Activated CD8-positive, alpha-beta memory T cell treated with anti-CD3 and anti-CD28 coated beads, Interleukin-2, amount 50 U/mL, for 48 hours (primary cell): ENCODE measurements around the gene GATD1.
A peak's percentile ranks its signal among the peaks of the same experiment; 100 is the strongest.

Experiments
- DNase-seq: peaks from one replicate; pipeline ENCODE4 v3.0.0-alpha.2; 2020

The GATD1 gene

GRCh38 chr11:776561-777287, 563 bp downstream of the GATD1 start:
- peak; percentile 76 for DNase-seq

- DNase-seq, result no peak
Observed at GRCh38 chr11:776263-776560, 1.1 kb downstream of the GATD1 start.

DNA sequence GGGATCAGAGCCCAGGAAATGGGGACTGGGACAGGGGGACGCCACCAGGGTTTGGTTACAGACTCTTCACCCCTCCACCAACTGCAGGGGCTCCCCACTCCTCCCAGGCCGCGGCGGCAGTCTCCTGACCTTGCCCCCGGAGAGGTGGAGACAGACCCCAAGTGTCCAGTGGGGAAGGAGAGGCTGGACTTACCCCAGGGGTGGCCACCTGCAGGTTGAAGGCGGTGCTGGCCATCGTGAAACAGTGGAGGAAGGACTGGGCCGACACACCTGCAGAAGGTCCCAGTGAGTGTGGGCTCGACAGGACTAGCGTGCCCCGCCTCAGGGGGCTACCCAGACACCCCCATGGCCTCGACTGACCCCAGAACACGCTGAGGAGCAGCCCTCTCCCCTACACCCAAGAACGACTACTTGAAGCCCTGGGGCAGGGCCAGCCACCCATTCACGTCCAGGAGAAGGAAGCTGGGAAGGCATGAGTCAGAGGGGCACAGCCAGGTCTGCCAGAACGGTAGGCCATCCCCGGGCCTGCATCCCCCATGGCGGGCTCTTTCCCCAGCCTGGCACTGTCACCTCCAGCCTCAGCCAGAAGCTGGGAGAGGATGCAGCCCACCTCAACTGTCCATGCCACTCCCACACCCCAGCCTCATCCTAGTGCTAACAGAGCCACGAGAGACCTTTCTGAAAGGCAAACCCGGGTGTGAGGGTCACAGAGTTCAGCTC, 2.3 kb downstream of the GATD1 start:
- no peak for DNase-seq

GRCh38 chr11:773830-774229, 3.5 kb downstream of the GATD1 start:
- DNase-seq, result no peak

DNA sequence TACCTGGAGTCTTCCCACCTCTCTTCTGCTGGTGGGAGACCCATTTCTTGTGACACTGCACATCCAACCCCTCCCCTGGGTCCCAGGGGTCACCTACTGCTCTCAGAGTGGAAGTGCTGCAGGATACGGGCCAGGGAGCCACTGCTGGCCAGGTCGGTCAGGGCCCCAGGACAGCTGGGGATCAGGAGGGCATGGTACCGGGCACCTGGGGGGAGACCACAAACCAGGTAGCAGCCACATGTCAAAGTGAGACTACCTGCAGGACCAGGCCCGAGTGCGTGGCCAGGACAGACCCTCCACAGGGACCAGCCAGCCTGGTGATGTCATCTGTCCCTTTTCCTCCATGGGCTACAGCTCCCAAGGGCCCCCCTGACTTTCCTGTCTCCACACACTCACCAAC, 3.9 kb downstream of the GATD1 start:
- no peak for DNase-seq

GRCh38 chr11:772429-773390, 4.6 kb downstream of the GATD1 start:
- DNase-seq, result no peak

GRCh38 chr11:771617-772204, 5.6 kb downstream of the GATD1 start:
- DNase-seq, result no peak

GRCh38 chr11:770642-771616, 6.4 kb downstream of the GATD1 start:
- no peak for DNase-seq

DNA sequence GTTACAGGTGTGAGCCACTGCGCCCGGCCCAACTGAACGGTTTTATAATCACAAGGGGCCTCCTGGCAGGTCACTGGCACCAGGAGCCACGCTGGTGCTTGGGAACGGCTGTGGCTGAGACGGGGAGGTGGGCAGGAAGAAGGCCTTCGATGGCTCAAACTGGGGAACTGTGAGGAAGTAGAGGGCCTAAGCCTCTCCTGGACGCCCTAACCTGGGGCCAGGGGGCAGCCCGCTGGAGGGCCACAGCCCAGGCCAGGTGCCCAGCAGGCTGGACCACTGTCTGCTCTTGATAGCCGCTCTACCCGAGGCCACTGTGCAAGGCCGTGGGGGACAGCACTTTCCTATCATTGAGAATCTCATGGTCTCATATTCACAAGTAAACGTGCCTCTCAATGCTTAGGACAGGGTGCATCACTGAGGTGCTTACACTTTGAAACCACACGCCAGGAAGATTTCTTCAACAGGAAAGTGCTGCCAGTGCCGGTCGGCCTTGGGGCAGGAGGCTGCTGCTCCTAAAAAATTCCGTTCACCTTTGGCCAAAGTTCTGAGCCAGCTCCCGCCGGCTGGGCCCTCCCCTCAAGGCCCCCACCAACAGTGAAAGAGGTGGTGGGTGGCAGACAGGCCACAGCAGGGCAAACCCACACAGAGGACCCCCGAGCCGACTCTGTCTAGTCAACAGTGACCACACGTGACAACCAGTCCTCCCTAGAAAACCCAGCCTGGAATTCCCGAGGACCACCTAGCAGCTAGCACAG, 7.2 kb downstream of the GATD1 start:
- DNase-seq, result no peak

- DNase-seq, result peak; percentile 54
Observed at GRCh38 chr11:767238-767637, 10.0 kb downstream of the GATD1 start.

DNA sequence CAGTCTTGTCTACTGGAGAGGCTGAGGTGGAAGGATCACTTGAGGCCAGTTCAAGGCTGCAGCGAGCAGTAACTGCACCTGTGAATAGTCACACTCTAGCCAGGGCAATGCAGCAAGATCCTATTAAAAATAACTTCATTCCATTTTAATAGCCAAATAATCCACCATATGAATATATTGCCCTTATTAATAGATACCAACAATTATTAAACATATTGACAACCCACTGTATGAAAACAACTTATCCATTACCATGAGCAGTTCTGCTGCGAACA, 10.4 kb downstream of the GATD1 start:
- no peak for DNase-seq

GRCh38 chr11:766106-766935, 11.0 kb downstream of the GATD1 start:
- no peak for DNase-seq

- DNase-seq, result no peak
Observed at GRCh38 chr11:765802-766091, 11.5 kb downstream of the GATD1 start.

- peak; percentile 77 for DNase-seq
Observed at GRCh38 chr11:765025-765801, 12.1 kb downstream of the GATD1 start.

DNA sequence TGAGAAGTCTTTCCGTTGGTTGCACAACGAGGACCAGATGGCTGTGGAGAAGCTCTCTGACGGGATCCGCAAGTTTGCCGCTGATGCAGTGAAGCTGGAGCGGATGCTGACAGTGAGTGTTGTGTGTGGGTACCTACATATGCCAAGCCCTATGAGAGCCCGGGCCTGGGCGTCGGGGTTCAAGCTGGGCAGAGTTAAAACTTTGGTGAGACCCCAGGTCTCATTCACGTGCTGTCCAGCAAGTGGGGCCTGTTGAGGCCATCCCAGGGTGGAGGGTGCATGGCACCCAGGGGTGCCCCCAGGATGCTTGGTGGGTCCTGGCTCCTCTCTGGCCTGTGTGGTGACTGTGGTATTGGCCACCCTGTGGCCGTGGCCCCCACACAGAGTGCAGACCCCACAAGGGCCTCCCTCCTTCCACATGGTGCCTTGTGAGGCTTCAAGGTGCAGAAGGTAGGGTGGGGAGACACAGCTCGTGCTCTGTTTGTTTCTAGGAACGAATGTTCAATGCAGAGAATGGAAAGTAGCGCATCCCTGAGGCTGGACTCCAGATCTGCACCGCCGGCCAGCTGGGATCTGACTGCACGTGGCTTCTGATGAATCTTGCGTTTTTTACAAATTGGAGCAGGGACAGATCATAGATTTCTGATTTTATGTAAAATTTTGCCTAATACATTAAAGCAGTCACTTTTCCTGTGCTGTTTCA, 12.8 kb downstream of the GATD1 start:
- DNase-seq, result no peak

DNA sequence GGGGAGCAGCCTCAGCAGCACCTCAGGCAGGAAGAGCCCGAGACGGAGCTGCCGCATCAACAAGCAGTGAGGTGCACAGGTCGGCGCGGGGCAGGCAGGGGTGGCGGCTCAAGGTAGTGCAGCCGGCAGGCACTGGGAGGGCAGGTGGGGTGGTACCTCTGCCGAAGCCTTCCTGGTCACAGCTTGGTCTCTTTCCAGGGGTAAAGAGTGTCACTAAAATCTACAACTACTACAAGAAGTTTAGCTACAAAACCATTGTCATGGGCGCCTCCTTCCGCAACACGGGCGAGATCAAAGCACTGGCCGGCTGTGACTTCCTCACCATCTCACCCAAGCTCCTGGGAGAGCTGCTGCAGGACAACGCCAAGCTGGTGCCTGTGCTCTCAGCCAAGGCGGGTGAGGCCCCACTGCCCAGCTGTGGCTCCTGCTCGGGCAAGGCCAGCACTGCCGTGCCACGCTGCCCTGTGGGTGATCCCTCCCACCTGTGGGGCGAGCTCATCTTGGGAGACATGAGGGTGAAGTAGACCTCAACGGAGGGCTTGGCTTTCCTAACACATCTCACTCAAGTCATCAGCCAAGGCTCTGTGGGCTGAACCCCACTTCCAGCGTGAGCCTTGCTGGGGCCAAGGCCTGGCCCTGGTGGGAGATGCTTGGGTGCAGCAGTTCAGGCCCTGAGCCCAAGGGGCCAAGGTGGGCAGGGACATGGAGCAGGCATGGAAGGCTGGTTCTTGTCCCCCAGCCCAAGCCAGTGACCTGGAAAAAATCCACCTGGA, 13.6 kb downstream of the GATD1 start:
- DNase-seq, result peak; percentile 56

DNA sequence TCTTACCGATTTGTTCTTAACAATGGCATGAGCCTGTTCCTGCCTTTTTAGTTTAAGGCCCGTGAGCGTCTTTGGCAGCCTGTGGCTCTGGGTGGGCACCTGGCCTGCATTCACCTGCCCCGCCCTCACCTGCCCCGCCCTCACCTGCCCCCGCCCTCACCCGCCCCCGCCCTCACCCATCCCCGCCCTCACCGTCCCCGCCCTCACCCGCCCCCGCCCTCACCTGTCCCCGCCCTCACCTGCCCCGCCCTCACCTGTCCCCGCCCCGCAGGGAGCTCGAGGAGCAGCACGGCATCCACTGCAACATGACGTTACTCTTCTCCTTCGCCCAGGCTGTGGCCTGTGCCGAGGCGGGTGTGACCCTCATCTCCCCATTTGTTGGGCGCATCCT, 14.2 kb downstream of the GATD1 start:
- no peak for DNase-seq

DNA sequence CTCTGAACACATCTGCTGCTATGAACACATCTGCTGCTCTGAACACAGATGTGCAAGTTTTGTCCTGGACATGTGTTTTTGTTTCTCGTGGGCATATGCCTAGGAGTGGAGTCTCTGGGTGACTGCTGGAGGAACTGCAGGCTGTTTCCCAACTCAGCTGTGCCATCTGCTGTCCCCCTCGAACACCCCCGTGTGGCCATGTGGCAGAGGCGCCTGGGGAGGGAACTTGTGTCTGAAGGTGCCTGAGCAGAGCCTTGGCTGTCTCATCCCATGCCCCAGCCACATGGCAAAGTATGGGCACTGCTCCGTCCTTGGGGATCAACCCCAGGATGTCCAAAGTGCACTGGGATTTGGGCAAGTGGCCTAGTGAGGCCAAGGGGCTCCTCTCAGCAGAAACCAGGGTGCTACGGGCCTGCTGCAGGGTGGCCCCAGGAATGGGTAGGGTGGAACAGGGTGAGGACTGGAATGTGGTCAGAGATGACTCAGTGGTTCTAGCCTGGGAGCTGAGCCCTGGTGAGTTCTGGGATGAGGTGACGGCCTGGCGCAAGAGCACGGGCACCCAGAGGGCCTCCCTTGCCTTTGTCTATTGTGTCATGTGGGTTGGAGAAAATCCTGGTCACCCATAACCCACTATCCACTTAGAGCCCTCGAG, 14.7 kb downstream of the GATD1 start:
- peak; percentile 55 for DNase-seq
